Measurements from ENCODE around the gene SORCS3. TPM values are rescaled to one million over a fixed set of nuclear protein-coding genes. Genes with fewer than 3 reads are reported as not detected.

SORCS3 gene
- total RNA-seq, 1 donor from 2014 or later, result 4.2 TPM

DNA sequence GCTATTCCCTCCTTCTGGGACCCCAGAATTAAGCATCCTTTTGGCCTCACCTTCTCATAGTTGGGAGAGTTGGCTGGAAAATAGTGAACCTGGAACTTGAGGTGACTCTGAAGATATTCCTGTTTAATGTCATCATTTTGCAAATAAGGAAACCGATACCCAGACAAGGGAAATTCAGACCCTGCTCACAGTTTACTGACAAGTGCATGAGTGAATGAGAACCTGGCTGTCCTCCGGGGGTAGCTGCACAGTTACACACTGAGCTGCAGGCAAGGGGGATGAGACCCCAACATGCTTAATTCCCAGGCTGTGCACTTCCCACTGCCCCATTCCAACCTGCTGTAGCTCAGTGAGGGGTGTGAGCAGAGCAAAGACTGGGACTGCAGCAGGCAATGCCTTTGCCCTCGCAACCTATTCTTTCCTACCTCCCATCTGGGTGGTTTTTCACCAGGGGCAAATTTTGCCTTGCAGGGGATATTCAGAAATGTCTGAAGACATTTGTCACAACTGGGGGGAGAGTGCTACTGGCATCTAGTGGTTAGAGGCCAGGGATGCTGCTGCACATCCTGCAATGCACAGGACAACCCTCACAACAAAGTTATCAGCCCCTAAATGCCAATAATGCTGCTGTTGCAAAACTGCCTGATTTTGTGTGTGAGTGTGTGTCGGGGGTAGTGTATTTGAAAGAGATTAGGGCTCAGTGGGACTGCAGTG lies 136.2 kb downstream of the SORCS3 start:
- TF ChIP-seq, protein P1, sequence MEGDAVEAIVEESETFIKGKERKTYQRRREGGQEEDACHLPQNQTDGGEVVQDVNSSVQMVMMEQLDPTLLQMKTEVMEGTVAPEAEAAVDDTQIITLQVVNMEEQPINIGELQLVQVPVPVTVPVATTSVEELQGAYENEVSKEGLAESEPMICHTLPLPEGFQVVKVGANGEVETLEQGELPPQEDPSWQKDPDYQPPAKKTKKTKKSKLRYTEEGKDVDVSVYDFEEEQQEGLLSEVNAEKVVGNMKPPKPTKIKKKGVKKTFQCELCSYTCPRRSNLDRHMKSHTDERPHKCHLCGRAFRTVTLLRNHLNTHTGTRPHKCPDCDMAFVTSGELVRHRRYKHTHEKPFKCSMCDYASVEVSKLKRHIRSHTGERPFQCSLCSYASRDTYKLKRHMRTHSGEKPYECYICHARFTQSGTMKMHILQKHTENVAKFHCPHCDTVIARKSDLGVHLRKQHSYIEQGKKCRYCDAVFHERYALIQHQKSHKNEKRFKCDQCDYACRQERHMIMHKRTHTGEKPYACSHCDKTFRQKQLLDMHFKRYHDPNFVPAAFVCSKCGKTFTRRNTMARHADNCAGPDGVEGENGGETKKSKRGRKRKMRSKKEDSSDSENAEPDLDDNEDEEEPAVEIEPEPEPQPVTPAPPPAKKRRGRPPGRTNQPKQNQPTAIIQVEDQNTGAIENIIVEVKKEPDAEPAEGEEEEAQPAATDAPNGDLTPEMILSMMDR (conservative IDR thresholded peaks at IDR 0.05), result peak; percentile 55
- H3K4me3 Mint-ChIP-seq, result no peak overlapping the region
- DNase-seq (ENCODE audit: extremely low spot score, unreplicated experiment), result no peak
- H3K36me3 Mint-ChIP-seq, result no peaks in the 10 kb centered on the region
- H3K4me1 Mint-ChIP-seq (ENCODE audit: unreplicated experiment), result peaks cover 11% of the 10 kb centered on the region
- no peak overlapping the region for H3K27ac Mint-ChIP-seq
- peaks cover 62% of the 10 kb centered on the region for H3K27me3 Mint-ChIP-seq
- no peaks in the 10 kb centered on the region for H3K9me3 Mint-ChIP-seq

DNA sequence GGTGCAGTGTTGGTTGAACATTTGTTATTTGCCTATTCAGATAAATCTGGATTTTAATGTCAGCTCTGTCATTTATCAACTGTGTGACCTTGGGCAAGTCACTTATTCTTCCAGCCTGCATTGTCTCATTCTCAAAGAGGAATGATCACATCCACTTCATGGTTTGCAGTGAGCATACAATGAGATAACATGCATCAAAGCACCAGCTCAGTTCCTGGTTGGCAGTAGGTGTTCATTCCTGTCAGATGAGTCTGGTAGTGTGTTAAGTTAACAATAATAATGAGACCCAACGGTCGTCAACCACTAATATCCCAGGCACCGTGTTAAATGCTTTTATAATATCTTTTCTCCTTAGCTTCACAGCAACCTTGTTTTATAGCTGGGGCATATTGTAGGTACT lies 137.3 kb downstream of the SORCS3 start:
- Mint-ChIP-seq H3K4me3 (no peak overlapping the region), H3K36me3 (no peaks in the 10 kb centered on the region), H3K4me1 (ENCODE audit: unreplicated experiment) (peaks cover 6% of the 10 kb centered on the region), H3K27ac (no peak overlapping the region), H3K9me3 (no peaks in the 10 kb centered on the region), H3K27me3 (peaks cover 59% of the 10 kb centered on the region)
- DNase-seq (ENCODE audit: extremely low spot score, unreplicated experiment), result no peak
- TF ChIP-seq, protein P1 (conservative IDR thresholded peaks at IDR 0.05), result no peak

- H3K9me3 Mint-ChIP-seq, result no peaks in the 10 kb centered on the region
- H3K27me3 Mint-ChIP-seq, result peaks cover 57% of the 10 kb centered on the region
- H3K27ac Mint-ChIP-seq, result no peak overlapping the region
- TF ChIP-seq, protein P1 (conservative IDR thresholded peaks at IDR 0.05), result no peak
- H3K4me3 Mint-ChIP-seq, result no peak overlapping the region
- H3K4me1 Mint-ChIP-seq (ENCODE audit: unreplicated experiment), result no peaks in the 10 kb centered on the region
- H3K36me3 Mint-ChIP-seq, result no peaks in the 10 kb centered on the region
- DNase-seq (ENCODE audit: extremely low spot score, unreplicated experiment), result no peak
These were observed 138.6 kb downstream of the SORCS3 start for GRCh38 chr10:104779701-104780100.

GRCh38 chr10:104780165-104780564 lies 139.1 kb downstream of the SORCS3 start:
- no peaks in the 10 kb centered on the region for H3K4me1 Mint-ChIP-seq (ENCODE audit: unreplicated experiment)
- H3K36me3 Mint-ChIP-seq, result no peaks in the 10 kb centered on the region
- H3K4me3 Mint-ChIP-seq, result no peak overlapping the region
- no peaks in the 10 kb centered on the region for H3K9me3 Mint-ChIP-seq
- no peak for DNase-seq (ENCODE audit: extremely low spot score, unreplicated experiment)
- TF ChIP-seq, protein P1 (conservative IDR thresholded peaks at IDR 0.05), result no peak
- H3K27me3 Mint-ChIP-seq, result peaks cover 55% of the 10 kb centered on the region
- H3K27ac Mint-ChIP-seq, result no peak overlapping the region

DNA sequence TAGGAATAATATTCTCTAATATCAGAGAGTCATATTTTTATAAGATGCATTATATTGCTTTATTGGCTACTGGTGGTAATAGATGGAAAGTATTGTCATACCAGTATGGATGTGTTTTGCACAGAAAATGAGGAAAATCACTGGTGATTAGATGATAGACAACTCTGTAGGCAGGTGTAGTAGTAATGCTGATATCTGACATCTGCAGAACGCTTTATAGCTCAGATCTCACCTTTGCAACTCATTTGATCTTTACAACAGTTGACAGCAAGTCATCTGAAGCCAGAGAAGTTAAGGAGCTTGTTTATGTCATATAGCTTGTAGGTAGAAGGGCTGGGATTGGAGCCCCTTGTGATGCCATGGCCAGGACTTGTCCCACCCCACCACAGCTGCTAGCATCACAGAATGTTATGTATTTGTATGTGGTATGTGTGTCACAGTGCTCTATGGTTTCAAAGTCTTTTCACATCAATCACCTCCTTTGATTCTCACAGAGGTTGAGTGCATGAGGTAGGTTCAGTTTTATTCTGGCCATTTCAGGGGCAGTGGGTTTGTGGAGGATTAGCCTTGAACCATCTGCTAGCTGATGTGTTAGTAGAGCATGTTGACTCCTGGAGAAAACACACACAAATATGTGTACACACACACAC lies 140.0 kb downstream of the SORCS3 start:
- no peaks in the 10 kb centered on the region for H3K9me3 Mint-ChIP-seq
- no peak overlapping the region for H3K27ac Mint-ChIP-seq
- no peak for DNase-seq (ENCODE audit: extremely low spot score, unreplicated experiment)
- H3K36me3 Mint-ChIP-seq, result no peaks in the 10 kb centered on the region
- TF ChIP-seq, protein P1 (conservative IDR thresholded peaks at IDR 0.05), result no peak
- H3K27me3 Mint-ChIP-seq, result peaks cover 50% of the 10 kb centered on the region
- H3K4me1 Mint-ChIP-seq (ENCODE audit: unreplicated experiment), result no peaks in the 10 kb centered on the region
- H3K4me3 Mint-ChIP-seq, result no peak overlapping the region
